MCF 10A (cell line): ENCODE results near the gene SLC9A4. TPM values are rescaled to one million over a fixed set of nuclear protein-coding genes. Genes with fewer than 3 reads are reported as not detected.

Experiments
- BruUV-seq: library from RNA; stranded (reverse); fragments of 400-500 nt; replicated peaks from 2 replicates; lab custom pipeline; 2021; lab: Mats Ljungman, UMichigan
- CTCF ChIA-PET: fragments of 300-600 bp; sonication (Branson Sonifier 250); formaldehyde crosslinking; extraction: SDS; loops from one replicate; lab custom pipeline; 2021; ENCODE audit warnings: antibody characterized with exemption, inconsistent platforms; lab: Yijun Ruan, JAX
- POLR2A ChIA-PET: fragments of 300-600, 350-650 bp; sonication (Branson Sonifier 250); formaldehyde crosslinking; extraction: SDS; loops from one replicate; lab custom pipeline; 2020; ENCODE audit warnings: antibody characterized with exemption, inconsistent platforms; lab: Yijun Ruan, JAX
- DNase-seq: peaks from one replicate; pipeline ENCODE4 v3.0.0-alpha.2; 2018; ENCODE audit not compliant: unreplicated experiment
- H3K27ac Mint-ChIP-seq: one replicate; pipeline ENCODE4 v1.8.0; 2022; ENCODE audit warnings: mild to moderate bottlenecking, low read depth, mixed read lengths; ENCODE audit not compliant: unreplicated experiment
- H3K27me3 Mint-ChIP-seq: one replicate; pipeline ENCODE4 v1.8.0; 2022; ENCODE audit warnings: mixed read lengths; ENCODE audit not compliant: insufficient read depth, unreplicated experiment
- H3K36me3 Mint-ChIP-seq: one replicate; pipeline ENCODE4 v1.8.0; 2022; ENCODE audit warnings: mild to moderate bottlenecking, moderate library complexity, mixed read lengths; ENCODE audit not compliant: insufficient read depth, unreplicated experiment
- H3K4me1 Mint-ChIP-seq: one replicate; pipeline ENCODE4 v1.8.0; 2022; ENCODE audit warnings: mixed read lengths; ENCODE audit not compliant: insufficient read depth, unreplicated experiment
- H3K4me3 Mint-ChIP-seq: one replicate; pipeline ENCODE4 v1.8.0; 2022; ENCODE audit warnings: mild to moderate bottlenecking, moderate library complexity, mixed read lengths; ENCODE audit not compliant: unreplicated experiment
- H3K9me3 Mint-ChIP-seq: one replicate; pipeline ENCODE4 v1.8.0; 2022; ENCODE audit warnings: mixed read lengths; ENCODE audit not compliant: unreplicated experiment
- intact Hi-C: fragments of 100-400 bp; cut with micrococcal nuclease; formaldehyde crosslinking; loops from 2 replicates; pipeline ENCODE4 v1.14.1; 2022
- total RNA-seq: library from RNA; stranded (reverse); gene quantifications from 2 replicates; pipeline ENCODE4 v1.2.3, GENCODE V29; 2022
- TF ChIP-seq, protein P1 (sequence below): fragments of 200-600 bp; IDR thresholded peaks from one replicate; pipeline ENCODE4 v1.8.0; 2022; ENCODE audit warnings: antibody characterized with exemption, mild to moderate bottlenecking; ENCODE audit not compliant: unreplicated experiment

SLC9A4 gene
- total RNA-seq, 1 experiment from 2014 or later = 0.07 TPM

DNA sequence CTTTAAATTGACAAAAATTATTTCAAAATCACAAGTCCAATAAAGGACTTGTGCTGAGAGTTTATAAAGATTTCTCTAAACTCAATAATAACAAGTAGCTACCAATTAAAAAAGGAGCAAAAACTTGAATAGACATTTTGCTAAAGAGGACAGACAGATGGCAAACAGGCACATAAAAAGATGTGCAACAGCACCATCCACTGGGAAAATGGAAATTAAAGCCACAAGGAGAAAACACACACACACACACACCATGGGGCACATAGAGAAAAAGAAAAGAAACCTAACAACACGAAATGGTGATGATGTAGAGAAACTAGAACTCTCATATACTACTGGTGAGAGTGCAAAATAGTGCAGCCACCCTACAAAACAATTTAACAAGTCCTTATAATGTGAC, 12.6 kb upstream of the SLC9A4 start:
- no TSS peak for BruUV-seq
- intact Hi-C loops = no loop called here
- CTCF ChIA-PET = interaction anchor here (0.6 to 3.0 kb wide), 10 partner anchors 12 to 579 kb away, joined by 3 to 26 read pairs (median 4); partner anchors contain the start of gene SLC9A4
- no peak overlapping the region for H3K27ac Mint-ChIP-seq
- H3K36me3 Mint-ChIP-seq = no peaks in the 10 kb centered on the region
- peak; percentile 10 for DNase-seq
- POLR2A ChIA-PET = interaction anchor here (0.7 to 0.8 kb wide), 2 partner anchors 20 to 32 kb away, joined by 3 to 4 read pairs; no protein-coding TSS in a partner anchor
- H3K27me3 Mint-ChIP-seq = peaks cover 54% of the 10 kb centered on the region
- peaks cover 7% of the 10 kb centered on the region for H3K9me3 Mint-ChIP-seq
- TF ChIP-seq, protein P1, sequence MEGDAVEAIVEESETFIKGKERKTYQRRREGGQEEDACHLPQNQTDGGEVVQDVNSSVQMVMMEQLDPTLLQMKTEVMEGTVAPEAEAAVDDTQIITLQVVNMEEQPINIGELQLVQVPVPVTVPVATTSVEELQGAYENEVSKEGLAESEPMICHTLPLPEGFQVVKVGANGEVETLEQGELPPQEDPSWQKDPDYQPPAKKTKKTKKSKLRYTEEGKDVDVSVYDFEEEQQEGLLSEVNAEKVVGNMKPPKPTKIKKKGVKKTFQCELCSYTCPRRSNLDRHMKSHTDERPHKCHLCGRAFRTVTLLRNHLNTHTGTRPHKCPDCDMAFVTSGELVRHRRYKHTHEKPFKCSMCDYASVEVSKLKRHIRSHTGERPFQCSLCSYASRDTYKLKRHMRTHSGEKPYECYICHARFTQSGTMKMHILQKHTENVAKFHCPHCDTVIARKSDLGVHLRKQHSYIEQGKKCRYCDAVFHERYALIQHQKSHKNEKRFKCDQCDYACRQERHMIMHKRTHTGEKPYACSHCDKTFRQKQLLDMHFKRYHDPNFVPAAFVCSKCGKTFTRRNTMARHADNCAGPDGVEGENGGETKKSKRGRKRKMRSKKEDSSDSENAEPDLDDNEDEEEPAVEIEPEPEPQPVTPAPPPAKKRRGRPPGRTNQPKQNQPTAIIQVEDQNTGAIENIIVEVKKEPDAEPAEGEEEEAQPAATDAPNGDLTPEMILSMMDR = no peak
- no peaks in the 10 kb centered on the region for H3K4me1 Mint-ChIP-seq
- H3K4me3 Mint-ChIP-seq = no peak overlapping the region

DNA sequence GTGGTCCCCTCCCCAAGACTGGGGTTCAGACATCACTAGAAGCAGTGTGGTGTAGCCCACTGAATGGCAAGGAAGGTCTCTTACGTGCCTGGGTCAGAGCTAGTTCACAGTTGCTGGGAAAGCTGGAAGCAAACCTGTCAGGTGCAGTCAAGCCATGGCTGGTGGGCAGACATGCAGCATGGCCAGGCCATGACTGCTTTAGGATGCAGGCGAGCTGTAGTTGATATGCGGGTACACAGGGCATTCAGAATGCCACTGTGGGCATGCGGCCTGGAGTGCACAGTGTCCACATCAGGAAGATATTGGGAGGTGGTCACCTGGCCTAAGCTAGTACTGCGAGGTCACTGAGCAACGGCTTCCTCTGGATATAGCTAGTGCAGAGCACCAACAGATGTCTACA, 11.8 kb upstream of the SLC9A4 start:
- intact Hi-C loops = no loop called here
- no peaks in the 10 kb centered on the region for H3K36me3 Mint-ChIP-seq
- H3K27ac Mint-ChIP-seq = no peak overlapping the region
- ChIA-PET POLR2A (interaction anchor here (0.8 kb wide), 1 partner anchor 19 kb away, joined by 3 read pairs; no protein-coding TSS in a partner anchor), CTCF (interaction anchor here (0.6 to 3.0 kb wide), 6 partner anchors 11 to 155 kb away, joined by 3 to 26 read pairs (median 6); partner anchors contain the start of gene SLC9A4)
- H3K4me1 Mint-ChIP-seq = no peaks in the 10 kb centered on the region
- no peaks in the 10 kb centered on the region for H3K9me3 Mint-ChIP-seq
- BruUV-seq = no TSS peak
- H3K27me3 Mint-ChIP-seq = peaks cover 54% of the 10 kb centered on the region
- DNase-seq = no peak
- TF ChIP-seq, protein P1 = no peak
- H3K4me3 Mint-ChIP-seq = no peak overlapping the region

DNA sequence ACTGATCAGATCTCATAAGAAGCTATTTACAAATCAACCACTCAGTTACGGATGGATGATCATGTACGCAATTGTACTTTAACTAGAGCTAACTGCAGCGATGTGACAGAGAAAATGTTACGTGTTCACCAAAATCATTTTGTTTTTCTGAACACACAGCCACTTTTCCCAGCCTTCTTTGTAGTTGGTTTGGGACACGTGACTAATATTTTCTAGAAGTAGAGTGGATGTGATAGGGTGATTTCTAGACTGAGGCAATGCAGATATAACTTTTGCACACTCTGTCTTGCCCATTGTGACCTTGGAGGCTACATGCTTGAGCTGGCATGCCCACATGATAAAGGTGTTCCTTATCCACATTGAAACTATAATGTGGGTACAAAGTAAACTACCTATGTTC, 9.9 kb upstream of the SLC9A4 start:
- DNase-seq = no peak
- intact Hi-C loops = no loop called here
- no TSS peak for BruUV-seq
- TF ChIP-seq, protein P1 = no peak
- H3K9me3 Mint-ChIP-seq = no peaks in the 10 kb centered on the region
- H3K27me3 Mint-ChIP-seq = peaks cover 49% of the 10 kb centered on the region
- no peak overlapping the region for H3K4me3 Mint-ChIP-seq
- CTCF ChIA-PET = interaction anchor here (0.6 to 16.8 kb wide), 4 partner anchors 10 to 151 kb away, joined by 5 to 291 read pairs (median 6); partner anchors contain the start of gene SLC9A4
- no peaks in the 10 kb centered on the region for H3K36me3 Mint-ChIP-seq
- H3K27ac Mint-ChIP-seq = no peak overlapping the region
- H3K4me1 Mint-ChIP-seq = no peaks in the 10 kb centered on the region
- POLR2A ChIA-PET = interaction anchor here (1.3 kb wide), 1 partner anchor 10 kb away, joined by 3 read pairs; the partner anchor contains the start of gene SLC9A4

DNA sequence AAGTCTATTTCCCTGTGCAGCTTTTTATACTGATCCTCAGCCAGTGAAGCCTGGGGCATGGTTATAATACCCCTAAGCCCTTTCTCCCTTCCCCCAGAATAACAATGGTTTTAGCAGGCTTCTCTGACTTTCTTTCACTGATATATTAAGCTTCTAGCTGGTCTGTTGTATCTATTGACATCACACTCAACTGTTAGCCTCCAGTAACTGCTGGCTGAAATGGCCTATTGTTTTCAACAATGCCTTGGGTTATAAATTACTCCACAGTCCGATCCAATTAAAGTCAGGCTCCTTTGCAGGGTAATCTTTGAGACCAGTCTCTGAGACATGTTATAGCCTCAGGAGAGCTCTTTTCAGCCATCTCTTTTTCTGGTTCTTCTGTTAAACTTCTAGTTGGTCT, 2.9 kb upstream of the SLC9A4 start:
- ChIA-PET CTCF (interaction anchor here (0.7 to 16.8 kb wide), 3 partner anchors 144 to 336 kb away, joined by 4 to 291 read pairs (median 113); no protein-coding TSS in a partner anchor), POLR2A (no interaction called here)
- Mint-ChIP-seq H3K36me3 (no peaks in the 10 kb centered on the region), H3K9me3 (peaks cover 9% of the 10 kb centered on the region), H3K4me3 (no peak overlapping the region), H3K4me1 (no peaks in the 10 kb centered on the region), H3K27me3 (no peaks in the 10 kb centered on the region), H3K27ac (no peak overlapping the region)
- intact Hi-C loops = loop anchor here (5.0 kb wide), 1 partner anchor 337 kb away; no protein-coding TSS in a partner anchor
- BruUV-seq = no TSS peak
- TF ChIP-seq, protein P1 = no peak
- no peak for DNase-seq
